Thoracic aorta (tissue), 2 donors: ENCODE measurements around the gene NAP1L1. TPM values are rescaled to one million over a fixed set of nuclear protein-coding genes. Genes with fewer than 3 reads are reported as not detected.
A peak's percentile ranks its signal among the peaks of the same experiment; 100 is the strongest.

Experiments used
- ATAC-seq: fragments of 150-250 bp; one replicate; pipeline ENCODE4 v1.8.0; 2017; ENCODE audit warnings: low read depth; ENCODE audit not compliant: insufficient number of reproducible peaks, low FRiP score
- DNase-seq: peaks from one replicate; pipeline ENCODE4 v3.0.0-alpha.2; 2020; ENCODE audit warnings: low spot score
- H3K27ac ChIP-seq, 2 donors: fragments of 200-600 bp; sonication (generic); 1 replicate in 1 of 2; 2 replicates in 1 of 2; pipeline ENCODE4 v1.5.1; 2016; ENCODE audit warnings: mild to moderate bottlenecking in 2 of 2, moderate library complexity in 2 of 2
- H3K27me3 ChIP-seq: fragments of 200-600 bp; sonication (generic); replicated peaks from 2 replicates; pipeline ENCODE4 v1.6.0; 2016; ENCODE audit warnings: mild to moderate bottlenecking; ENCODE audit not compliant: insufficient read depth
- H3K36me3 ChIP-seq: fragments of 200-600 bp; sonication (generic); one replicate; pipeline ENCODE4 v1.5.1; 2016
- H3K4me1 ChIP-seq, 2 donors: fragments of 200-600 bp; sonication (generic); 1 replicate in 1 of 2; 2 replicates in 1 of 2; pipeline versions ENCODE4 v1.5.1 to v1.6.0; 2016; ENCODE audit warnings: low read depth in 2 of 2, mild to moderate bottlenecking in 1 of 2; ENCODE audit not compliant: control insufficient read depth in 1 of 2
- H3K4me3 ChIP-seq: fragments of 200-600 bp; sonication (generic); 2 replicates; pipeline ENCODE4 v1.5.1; 2016; ENCODE audit warnings: mild to moderate bottlenecking
- H3K9me3 ChIP-seq: fragments of 200-600 bp; sonication (generic); 2 replicates; pipeline ENCODE4 v1.5.1; 2016
- total RNA-seq, 2 donors: library from RNA; depleted of rRNA; stranded (reverse); fragments of >200 nt; gene quantifications; one replicate each; pipeline versions ENCODE4 v1.1.0 to v1.2.3, GENCODE V29; 2016
- TF ChIP-seq, protein P1 (sequence below): fragments of 200-600 bp; sonication (generic); IDR thresholded peaks from one replicate; pipeline ENCODE4 v1.5.1; 2019; ENCODE audit warnings: antibody characterized with exemption

Gene NAP1L1
- total RNA-seq, 2 donors from 2014 or later, result 178 to 316 TPM

DNA sequence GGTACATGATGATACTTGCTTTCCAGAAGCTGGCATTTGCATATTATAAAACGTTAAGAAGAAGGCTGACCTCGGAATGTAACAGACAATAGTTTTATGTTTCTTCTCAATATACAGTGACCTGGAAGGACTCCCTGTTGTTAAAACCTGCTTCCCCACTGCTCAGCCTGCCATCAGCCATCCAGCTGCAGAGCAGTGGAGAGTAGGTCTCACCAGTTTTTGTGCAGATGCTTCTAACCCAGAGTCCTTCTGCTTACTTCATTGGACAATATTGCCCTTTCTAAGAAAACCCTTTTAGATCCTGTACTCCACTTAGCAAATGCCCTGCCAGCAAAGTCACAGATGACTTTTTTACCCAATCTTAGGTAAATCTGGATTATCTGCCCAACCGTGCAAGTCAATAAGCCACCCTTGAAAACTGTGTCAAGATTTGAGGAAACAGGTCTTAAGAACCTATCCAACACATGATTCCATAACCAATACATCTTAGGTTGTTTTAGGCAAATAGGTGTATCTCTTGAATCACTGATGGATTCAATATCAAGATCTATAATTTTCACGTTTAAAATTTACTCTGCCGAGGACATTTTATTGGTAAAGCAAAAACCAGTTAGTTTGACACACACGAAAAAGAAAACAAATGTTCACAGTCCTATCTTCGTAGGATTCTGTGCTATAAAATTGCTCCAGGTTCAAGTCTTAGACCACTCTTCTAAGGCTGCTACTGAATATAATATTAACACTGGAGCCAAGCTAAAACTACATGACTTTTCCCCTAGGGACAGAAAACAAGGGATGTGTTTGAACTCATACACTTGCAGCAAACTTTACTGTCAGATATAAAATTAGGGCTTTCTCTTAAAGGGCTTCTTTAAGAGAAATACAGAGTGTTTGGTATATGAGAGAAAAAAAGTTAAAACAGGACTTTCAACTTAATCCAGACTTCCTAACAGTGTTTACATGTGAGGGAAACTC is 58.6 kb downstream of the NAP1L1 start:
- no peak overlapping the region for H3K4me3 ChIP-seq
- H3K9me3 ChIP-seq, result no peaks in the 10 kb centered on the region
- H3K27ac ChIP-seq, result peak overlapping the region in 1 of 2 donors; percentile 16
- no peaks in the 10 kb centered on the region for H3K27me3 ChIP-seq
- ATAC-seq, result no peak
- TF ChIP-seq, protein P1, sequence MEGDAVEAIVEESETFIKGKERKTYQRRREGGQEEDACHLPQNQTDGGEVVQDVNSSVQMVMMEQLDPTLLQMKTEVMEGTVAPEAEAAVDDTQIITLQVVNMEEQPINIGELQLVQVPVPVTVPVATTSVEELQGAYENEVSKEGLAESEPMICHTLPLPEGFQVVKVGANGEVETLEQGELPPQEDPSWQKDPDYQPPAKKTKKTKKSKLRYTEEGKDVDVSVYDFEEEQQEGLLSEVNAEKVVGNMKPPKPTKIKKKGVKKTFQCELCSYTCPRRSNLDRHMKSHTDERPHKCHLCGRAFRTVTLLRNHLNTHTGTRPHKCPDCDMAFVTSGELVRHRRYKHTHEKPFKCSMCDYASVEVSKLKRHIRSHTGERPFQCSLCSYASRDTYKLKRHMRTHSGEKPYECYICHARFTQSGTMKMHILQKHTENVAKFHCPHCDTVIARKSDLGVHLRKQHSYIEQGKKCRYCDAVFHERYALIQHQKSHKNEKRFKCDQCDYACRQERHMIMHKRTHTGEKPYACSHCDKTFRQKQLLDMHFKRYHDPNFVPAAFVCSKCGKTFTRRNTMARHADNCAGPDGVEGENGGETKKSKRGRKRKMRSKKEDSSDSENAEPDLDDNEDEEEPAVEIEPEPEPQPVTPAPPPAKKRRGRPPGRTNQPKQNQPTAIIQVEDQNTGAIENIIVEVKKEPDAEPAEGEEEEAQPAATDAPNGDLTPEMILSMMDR, result no peak
- H3K36me3 ChIP-seq, result no peaks in the 10 kb centered on the region
- H3K4me1 ChIP-seq, result peaks cover 10 to 22% of the 10 kb centered on the region in 2 donors
- DNase-seq, result no peak

DNA sequence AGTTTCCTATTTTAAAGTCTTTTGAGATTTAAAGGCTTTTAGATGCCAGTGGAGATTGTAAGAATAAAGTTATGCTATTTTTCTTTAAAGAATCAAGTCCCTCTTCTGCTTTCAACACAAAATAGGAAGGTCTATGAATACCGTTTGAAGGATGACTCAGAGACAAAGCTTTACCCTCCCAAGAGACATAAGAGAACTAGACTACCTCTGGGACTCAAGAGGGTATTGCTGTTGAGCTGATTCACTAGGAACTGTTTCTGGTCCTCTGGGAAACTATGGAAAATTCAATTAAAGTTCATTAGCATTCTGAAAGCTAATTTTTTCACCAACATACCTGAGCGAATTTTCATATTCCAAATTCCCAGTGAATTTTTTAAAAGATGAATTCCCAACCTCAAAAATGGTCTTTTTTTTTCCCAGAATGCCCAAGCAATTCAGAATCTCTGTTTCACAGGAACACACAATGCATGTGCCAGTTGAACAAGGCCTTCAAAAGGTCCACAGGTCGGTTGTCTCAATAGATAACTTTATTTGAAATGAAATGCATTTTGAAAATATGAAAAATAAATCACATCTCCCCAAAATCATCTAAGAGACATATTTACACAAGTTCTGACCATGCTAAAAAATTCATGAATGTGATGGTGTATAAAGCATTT is 59.4 kb downstream of the NAP1L1 start:
- Histone ChIP-seq H3K9me3 (no peaks in the 10 kb centered on the region), H3K27me3 (no peaks in the 10 kb centered on the region), H3K36me3 (no peaks in the 10 kb centered on the region), H3K4me1 (peaks cover 10 to 22% of the 10 kb centered on the region in 2 donors), H3K4me3 (no peak overlapping the region), H3K27ac (no peak overlapping the region)
- no peak for ATAC-seq
- DNase-seq, result no peak
- TF ChIP-seq, protein P1, result no peak

DNA sequence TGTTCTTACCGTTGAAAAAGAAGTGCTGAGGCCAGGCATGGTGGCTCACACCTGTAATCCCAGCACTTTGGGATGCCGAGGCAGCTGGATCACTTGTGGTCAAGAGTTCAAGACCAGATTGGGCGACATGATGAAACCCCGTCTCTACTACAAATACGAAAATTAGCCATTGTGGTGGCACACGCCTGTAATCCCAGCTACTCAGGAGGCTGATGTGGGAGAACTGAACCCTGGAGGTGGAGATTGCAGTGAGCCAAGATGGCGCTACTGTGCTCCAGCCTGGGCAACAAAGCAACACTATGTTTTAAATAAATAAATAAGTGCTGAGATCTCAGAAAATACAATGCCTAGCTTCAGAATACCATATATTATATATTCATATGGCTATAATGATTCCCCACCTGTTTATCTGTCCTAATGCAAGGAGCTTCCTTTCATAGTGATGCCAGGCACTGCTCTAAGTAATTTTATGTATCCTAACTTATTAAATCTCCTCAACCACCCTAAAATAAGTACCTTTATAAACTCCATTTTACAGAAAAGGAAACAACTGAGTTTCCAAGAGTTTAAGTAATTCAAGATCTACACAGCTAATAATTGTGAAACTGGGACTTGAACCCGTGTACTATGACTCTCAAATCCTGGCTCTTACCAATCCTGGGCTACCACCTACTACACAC is 60.2 kb downstream of the NAP1L1 start:
- no peak for ATAC-seq
- Histone ChIP-seq H3K27me3 (no peaks in the 10 kb centered on the region), H3K27ac (no peak overlapping the region), H3K4me1 (peaks cover 7 to 22% of the 10 kb centered on the region in 2 donors), H3K36me3 (no peaks in the 10 kb centered on the region), H3K4me3 (no peak overlapping the region), H3K9me3 (no peaks in the 10 kb centered on the region)
- TF ChIP-seq, protein P1, result no peak
- DNase-seq, result no peak

DNA sequence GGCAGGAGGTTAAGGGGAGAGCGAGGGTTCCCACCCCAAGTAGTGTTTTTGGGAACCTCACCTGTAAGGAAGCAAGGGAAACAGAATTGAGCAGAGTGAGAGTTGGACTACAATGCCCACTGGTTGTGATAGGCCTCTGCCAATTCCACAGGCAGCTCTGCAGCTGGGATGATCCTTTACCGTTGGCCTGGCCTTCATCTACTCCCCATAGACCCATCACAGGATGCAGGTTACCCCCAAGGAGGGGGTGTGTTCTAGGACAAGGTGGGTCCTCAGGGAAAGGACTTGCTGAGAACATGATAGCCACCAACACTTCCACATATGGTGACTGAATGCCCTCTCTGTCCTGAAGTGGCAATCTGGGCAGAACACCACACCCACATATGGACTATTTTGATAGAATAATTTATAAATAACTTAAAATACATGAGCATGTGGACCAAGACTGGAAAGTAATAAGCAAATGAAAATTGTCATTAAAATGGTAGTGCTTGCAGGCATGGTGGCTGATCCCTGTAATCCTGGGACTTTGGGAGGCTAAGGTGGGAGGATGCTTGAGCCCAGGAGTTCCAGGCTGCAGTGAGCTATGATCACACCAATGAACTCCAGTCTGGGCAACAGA is 61.3 kb downstream of the NAP1L1 start:
- H3K27ac ChIP-seq, result no peak overlapping the region
- TF ChIP-seq, protein P1, result no peak
- H3K9me3 ChIP-seq, result no peaks in the 10 kb centered on the region
- DNase-seq, result no peak
- H3K4me3 ChIP-seq, result no peak overlapping the region
- H3K4me1 ChIP-seq, result peaks cover 0 to 12% of the 10 kb centered on the region in 2 donors
- no peak for ATAC-seq
- H3K36me3 ChIP-seq, result no peaks in the 10 kb centered on the region
- H3K27me3 ChIP-seq, result no peaks in the 10 kb centered on the region
